ENCODE results near the gene ZNF618. TPM values are rescaled to one million over a fixed set of nuclear protein-coding genes. Genes with fewer than 3 reads are reported as not detected.

ZNF618 gene
- total and polyA plus RNA-seq, 2 experiments from 2014 or later, result 12.1 to 22.1 TPM

DNA sequence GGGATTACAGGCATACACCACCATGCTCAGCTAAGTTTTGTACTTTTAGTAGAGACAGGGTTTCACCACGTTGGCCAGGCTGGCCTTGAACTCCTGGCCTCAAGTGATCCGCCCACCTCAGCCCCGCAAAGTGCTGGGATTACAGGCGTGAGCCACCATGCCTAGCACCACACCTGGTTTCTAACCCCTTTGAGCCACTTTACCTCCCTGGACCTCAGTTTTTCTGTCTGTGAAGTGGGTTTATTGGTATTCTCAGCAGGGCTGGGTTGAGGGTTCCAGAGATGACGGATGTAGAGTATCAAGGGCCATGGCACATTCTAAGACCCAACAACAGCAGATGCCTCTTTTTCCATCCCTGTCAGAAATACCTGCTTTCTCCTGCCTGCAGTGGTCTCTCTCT lies 163.4 kb downstream of the ZNF618 start:
- H3K9me2 ChIP-seq (ENCODE audit: insufficient read depth), result no peaks in the 10 kb centered on the region
- Mint-ChIP-seq H3K4me1 (peaks cover 12% of the 10 kb centered on the region), H3K27ac (no peak overlapping the region), H3K36me3 (ENCODE audit: low read depth) (peaks cover 20% of the 10 kb centered on the region), H3K27me3 (ENCODE audit: insufficient read depth, low read depth, poor library complexity) (no peaks in the 10 kb centered on the region), H3K9me3 (no peaks in the 10 kb centered on the region), H3K4me3 (no peak overlapping the region)
- peaks cover 14% of the 10 kb centered on the region for H3K4me1 ChIP-seq (ENCODE audit: insufficient read depth)
- H3K79me2 ChIP-seq (replicated peaks; ENCODE audit: insufficient read depth), result no peaks in the 10 kb centered on the region
- no peak overlapping the region for H2AFZ ChIP-seq
- H4K20me1 ChIP-seq (replicated peaks; ENCODE audit: insufficient read depth), result no peaks in the 10 kb centered on the region; the same call in 1 of the 2 replicates
- H3K4me3 ChIP-seq, result no peak overlapping the region
- H3K4me2 ChIP-seq, result no peak overlapping the region
- no peaks in the 10 kb centered on the region for H3K36me3 ChIP-seq (ENCODE audit: insufficient read depth)
- DNase-seq (ENCODE audit: low spot score) (no peak), ATAC-seq (no peak)
- peaks cover 4% of the 10 kb centered on the region; the same call in 1 of the 2 replicates for H3F3A ChIP-seq (replicated peaks; ENCODE audit: low read depth)
- H3K27me3 ChIP-seq (ENCODE audit: insufficient read depth), result no peaks in the 10 kb centered on the region
- no peak overlapping the region for H3K27ac ChIP-seq (ENCODE audit: low read depth)
- TF ChIP-seq, protein P1, sequence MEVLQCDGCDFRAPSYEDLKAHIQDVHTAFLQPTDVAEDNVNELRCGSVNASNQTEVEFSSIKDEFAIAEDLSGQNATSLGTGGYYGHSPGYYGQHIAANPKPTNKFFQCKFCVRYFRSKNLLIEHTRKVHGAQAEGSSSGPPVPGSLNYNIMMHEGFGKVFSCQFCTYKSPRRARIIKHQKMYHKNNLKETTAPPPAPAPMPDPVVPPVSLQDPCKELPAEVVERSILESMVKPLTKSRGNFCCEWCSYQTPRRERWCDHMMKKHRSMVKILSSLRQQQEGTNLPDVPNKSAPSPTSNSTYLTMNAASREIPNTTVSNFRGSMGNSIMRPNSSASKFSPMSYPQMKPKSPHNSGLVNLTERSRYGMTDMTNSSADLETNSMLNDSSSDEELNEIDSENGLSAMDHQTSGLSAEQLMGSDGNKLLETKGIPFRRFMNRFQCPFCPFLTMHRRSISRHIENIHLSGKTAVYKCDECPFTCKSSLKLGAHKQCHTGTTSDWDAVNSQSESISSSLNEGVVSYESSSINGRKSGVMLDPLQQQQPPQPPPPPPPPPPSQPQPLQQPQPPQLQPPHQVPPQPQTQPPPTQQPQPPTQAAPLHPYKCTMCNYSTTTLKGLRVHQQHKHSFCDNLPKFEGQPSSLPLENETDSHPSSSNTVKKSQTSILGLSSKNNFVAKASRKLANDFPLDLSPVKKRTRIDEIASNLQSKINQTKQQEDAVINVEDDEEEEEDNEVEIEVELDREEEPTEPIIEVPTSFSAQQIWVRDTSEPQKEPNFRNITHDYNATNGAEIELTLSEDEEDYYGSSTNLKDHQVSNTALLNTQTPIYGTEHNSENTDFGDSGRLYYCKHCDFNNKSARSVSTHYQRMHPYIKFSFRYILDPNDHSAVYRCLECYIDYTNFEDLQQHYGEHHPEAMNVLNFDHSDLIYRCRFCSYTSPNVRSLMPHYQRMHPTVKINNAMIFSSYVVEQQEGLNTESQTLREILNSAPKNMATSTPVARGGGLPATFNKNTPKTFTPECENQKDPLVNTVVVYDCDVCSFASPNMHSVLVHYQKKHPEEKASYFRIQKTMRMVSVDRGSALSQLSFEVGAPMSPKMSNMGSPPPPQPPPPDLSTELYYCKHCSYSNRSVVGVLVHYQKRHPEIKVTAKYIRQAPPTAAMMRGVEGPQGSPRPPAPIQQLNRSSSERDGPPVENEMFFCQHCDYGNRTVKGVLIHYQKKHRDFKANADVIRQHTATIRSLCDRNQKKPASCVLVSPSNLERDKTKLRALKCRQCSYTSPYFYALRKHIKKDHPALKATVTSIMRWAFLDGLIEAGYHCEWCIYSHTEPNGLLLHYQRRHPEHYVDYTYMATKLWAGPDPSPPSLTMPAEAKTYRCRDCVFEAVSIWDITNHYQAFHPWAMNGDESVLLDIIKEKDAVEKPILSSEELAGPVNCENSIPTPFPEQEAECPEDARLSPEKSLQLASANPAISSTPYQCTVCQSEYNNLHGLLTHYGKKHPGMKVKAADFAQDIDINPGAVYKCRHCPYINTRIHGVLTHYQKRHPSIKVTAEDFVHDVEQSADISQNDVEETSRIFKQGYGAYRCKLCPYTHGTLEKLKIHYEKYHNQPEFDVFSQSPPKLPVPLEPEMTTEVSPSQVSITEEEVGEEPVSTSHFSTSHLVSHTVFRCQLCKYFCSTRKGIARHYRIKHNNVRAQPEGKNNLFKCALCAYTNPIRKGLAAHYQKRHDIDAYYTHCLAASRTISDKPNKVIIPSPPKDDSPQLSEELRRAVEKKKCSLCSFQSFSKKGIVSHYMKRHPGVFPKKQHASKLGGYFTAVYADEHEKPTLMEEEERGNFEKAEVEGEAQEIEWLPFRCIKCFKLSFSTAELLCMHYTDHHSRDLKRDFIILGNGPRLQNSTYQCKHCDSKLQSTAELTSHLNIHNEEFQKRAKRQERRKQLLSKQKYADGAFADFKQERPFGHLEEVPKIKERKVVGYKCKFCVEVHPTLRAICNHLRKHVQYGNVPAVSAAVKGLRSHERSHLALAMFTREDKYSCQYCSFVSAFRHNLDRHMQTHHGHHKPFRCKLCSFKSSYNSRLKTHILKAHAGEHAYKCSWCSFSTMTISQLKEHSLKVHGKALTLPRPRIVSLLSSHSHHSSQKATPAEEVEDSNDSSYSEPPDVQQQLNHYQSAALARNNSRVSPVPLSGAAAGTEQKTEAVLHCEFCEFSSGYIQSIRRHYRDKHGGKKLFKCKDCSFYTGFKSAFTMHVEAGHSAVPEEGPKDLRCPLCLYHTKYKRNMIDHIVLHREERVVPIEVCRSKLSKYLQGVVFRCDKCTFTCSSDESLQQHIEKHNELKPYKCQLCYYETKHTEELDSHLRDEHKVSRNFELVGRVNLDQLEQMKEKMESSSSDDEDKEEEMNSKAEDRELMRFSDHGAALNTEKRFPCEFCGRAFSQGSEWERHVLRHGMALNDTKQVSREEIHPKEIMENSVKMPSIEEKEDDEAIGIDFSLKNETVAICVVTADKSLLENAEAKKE (CRISPR knock-in tag; IDR thresholded peaks at IDR 0.05), result no peak
- TF ChIP-seq, protein P2, sequence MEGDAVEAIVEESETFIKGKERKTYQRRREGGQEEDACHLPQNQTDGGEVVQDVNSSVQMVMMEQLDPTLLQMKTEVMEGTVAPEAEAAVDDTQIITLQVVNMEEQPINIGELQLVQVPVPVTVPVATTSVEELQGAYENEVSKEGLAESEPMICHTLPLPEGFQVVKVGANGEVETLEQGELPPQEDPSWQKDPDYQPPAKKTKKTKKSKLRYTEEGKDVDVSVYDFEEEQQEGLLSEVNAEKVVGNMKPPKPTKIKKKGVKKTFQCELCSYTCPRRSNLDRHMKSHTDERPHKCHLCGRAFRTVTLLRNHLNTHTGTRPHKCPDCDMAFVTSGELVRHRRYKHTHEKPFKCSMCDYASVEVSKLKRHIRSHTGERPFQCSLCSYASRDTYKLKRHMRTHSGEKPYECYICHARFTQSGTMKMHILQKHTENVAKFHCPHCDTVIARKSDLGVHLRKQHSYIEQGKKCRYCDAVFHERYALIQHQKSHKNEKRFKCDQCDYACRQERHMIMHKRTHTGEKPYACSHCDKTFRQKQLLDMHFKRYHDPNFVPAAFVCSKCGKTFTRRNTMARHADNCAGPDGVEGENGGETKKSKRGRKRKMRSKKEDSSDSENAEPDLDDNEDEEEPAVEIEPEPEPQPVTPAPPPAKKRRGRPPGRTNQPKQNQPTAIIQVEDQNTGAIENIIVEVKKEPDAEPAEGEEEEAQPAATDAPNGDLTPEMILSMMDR (conservative IDR thresholded peaks at IDR 0.05; ENCODE audit: low read depth in 2 of 2), result no peak
- no peak for TF ChIP-seq STAT1 (IDR thresholded peaks at IDR 0.05; ENCODE audit: unreplicated experiment)
- no peak for TF ChIP-seq POLR2AphosphoS5 (IDR thresholded peaks at IDR 0.05; ENCODE audit: low read depth)
- TF ChIP-seq ZNF331 (CRISPR knock-in tag; IDR thresholded peaks at IDR 0.05; ENCODE audit: low read depth), result no peak
- no peak for TF ChIP-seq CREB1 (CRISPR knock-in tag; IDR thresholded peaks at IDR 0.05; ENCODE audit: low read depth)
- no peak for TF ChIP-seq NANOG (IDR thresholded peaks at IDR 0.05; ENCODE audit: borderline replicate concordance)
- TF ChIP-seq, protein P3, sequence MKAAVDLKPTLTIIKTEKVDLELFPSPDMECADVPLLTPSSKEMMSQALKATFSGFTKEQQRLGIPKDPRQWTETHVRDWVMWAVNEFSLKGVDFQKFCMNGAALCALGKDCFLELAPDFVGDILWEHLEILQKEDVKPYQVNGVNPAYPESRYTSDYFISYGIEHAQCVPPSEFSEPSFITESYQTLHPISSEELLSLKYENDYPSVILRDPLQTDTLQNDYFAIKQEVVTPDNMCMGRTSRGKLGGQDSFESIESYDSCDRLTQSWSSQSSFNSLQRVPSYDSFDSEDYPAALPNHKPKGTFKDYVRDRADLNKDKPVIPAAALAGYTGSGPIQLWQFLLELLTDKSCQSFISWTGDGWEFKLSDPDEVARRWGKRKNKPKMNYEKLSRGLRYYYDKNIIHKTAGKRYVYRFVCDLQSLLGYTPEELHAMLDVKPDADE (IDR thresholded peaks at IDR 0.05), result no peak
- TF ChIP-seq, protein P4, sequence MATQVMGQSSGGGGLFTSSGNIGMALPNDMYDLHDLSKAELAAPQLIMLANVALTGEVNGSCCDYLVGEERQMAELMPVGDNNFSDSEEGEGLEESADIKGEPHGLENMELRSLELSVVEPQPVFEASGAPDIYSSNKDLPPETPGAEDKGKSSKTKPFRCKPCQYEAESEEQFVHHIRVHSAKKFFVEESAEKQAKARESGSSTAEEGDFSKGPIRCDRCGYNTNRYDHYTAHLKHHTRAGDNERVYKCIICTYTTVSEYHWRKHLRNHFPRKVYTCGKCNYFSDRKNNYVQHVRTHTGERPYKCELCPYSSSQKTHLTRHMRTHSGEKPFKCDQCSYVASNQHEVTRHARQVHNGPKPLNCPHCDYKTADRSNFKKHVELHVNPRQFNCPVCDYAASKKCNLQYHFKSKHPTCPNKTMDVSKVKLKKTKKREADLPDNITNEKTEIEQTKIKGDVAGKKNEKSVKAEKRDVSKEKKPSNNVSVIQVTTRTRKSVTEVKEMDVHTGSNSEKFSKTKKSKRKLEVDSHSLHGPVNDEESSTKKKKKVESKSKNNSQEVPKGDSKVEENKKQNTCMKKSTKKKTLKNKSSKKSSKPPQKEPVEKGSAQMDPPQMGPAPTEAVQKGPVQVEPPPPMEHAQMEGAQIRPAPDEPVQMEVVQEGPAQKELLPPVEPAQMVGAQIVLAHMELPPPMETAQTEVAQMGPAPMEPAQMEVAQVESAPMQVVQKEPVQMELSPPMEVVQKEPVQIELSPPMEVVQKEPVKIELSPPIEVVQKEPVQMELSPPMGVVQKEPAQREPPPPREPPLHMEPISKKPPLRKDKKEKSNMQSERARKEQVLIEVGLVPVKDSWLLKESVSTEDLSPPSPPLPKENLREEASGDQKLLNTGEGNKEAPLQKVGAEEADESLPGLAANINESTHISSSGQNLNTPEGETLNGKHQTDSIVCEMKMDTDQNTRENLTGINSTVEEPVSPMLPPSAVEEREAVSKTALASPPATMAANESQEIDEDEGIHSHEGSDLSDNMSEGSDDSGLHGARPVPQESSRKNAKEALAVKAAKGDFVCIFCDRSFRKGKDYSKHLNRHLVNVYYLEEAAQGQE (IDR thresholded peaks at IDR 0.05; ENCODE audit: unreplicated experiment), result no peak
- no peak for TF ChIP-seq EZH2phosphoT487 (IDR thresholded peaks at IDR 0.05; ENCODE audit: unreplicated experiment)
- TF ChIP-seq JUNB (IDR thresholded peaks at IDR 0.05; ENCODE audit: unreplicated experiment), result no peak
- no peak for TF ChIP-seq EZH2 (IDR thresholded peaks at IDR 0.05; ENCODE audit: low read depth, unreplicated experiment)
- TF ChIP-seq ZNF114 (CRISPR knock-in tag; IDR thresholded peaks at IDR 0.05), result no peak
